Measurements from ENCODE around the gene ZC3H18. TPM values are rescaled to one million over a fixed set of nuclear protein-coding genes. Genes with fewer than 3 reads are reported as not detected.

Gene ZC3H18
- total RNA-seq, 6 experiments from 2014 or later: 8.7 to 22.8 (median 16.4) TPM

DNA sequence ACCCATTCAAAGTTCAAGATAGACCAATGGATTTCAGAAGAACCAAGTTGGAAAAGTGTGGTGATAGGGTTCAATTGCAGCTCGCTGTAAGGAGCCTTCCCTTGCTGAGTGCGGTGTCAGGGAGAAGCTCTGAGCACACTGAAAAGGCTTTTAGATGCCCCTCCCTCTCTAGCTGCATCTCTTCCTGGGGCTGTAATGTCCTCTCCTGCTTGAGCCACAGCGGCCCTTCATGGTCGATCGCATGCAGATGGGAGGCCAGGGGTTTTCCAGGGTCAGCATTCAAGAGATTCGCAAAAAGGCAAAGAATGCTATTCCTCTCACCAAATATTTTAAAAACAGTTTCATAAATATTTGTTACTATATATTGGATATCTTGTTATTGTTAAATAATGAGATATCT, 23.7 kb downstream of the ZC3H18 start:
- Histone ChIP-seq H3K36me3 (peaks cover 0 to 18% (median 4%) of the 10 kb centered on the region in 4 donors), H3K4me3 (no peak overlapping the region), H3K27me3 (no peaks in the 10 kb centered on the region), H3K4me1 (peaks cover 0 to 11% (median 5%) of the 10 kb centered on the region in 4 donors), H3K9me3 (no peaks in the 10 kb centered on the region), H3K27ac (no peak overlapping the region)
- DNase-seq (no peak), ATAC-seq (no peak)
- WGBS (ENCODE audit: insufficient coverage, low coverage, low lambda C conversion rate, missing lambda C conversion rate): 86% methylated on average over 4 of the region's 6 CpGs
- no peak for TF ChIP-seq POLR2A (IDR thresholded peaks at IDR 0.05)
- TF ChIP-seq, protein P1, sequence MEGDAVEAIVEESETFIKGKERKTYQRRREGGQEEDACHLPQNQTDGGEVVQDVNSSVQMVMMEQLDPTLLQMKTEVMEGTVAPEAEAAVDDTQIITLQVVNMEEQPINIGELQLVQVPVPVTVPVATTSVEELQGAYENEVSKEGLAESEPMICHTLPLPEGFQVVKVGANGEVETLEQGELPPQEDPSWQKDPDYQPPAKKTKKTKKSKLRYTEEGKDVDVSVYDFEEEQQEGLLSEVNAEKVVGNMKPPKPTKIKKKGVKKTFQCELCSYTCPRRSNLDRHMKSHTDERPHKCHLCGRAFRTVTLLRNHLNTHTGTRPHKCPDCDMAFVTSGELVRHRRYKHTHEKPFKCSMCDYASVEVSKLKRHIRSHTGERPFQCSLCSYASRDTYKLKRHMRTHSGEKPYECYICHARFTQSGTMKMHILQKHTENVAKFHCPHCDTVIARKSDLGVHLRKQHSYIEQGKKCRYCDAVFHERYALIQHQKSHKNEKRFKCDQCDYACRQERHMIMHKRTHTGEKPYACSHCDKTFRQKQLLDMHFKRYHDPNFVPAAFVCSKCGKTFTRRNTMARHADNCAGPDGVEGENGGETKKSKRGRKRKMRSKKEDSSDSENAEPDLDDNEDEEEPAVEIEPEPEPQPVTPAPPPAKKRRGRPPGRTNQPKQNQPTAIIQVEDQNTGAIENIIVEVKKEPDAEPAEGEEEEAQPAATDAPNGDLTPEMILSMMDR (IDR thresholded peaks at IDR 0.05): no peak
- intact Hi-C loops (cut with DNase I): no loop called here

DNA sequence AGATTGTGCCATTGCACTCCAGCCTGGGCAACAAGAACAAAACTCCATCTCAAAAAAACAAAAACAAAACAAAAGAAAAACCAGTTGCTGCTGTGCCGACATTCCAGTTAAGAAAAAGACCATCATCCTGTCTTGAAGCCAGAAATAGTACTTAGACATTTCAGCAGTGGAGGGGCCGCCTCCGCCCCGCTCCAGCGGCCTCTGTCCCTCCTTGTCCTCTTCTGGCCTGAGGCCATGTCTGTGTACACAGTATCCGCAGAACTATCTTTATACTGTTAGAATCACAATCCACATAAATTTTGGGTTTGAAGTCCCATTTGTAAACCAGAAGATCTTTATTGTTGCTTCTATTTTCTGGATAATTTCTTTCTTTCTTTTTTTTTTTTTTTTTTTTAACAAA, 24.9 kb downstream of the ZC3H18 start:
- intact Hi-C loops (cut with DNase I): no loop called here
- Histone ChIP-seq H3K36me3 (peaks cover 0 to 14% (median 0%) of the 10 kb centered on the region in 4 donors), H3K4me3 (no peak overlapping the region), H3K4me1 (peaks cover 0 to 18% (median 6%) of the 10 kb centered on the region in 4 donors), H3K9me3 (no peaks in the 10 kb centered on the region), H3K27me3 (no peaks in the 10 kb centered on the region), H3K27ac (no peak overlapping the region)
- DNase-seq (no peak), ATAC-seq (peak in 2 of 4 donors; percentile 25 to 26)
- 58% methylated on average over 6 of the region's 6 CpGs for WGBS (ENCODE audit: insufficient coverage, low coverage, low lambda C conversion rate, missing lambda C conversion rate)
- no peak for TF ChIP-seq POLR2A (IDR thresholded peaks at IDR 0.05)
- TF ChIP-seq, protein P1 (IDR thresholded peaks at IDR 0.05): no peak

DNA sequence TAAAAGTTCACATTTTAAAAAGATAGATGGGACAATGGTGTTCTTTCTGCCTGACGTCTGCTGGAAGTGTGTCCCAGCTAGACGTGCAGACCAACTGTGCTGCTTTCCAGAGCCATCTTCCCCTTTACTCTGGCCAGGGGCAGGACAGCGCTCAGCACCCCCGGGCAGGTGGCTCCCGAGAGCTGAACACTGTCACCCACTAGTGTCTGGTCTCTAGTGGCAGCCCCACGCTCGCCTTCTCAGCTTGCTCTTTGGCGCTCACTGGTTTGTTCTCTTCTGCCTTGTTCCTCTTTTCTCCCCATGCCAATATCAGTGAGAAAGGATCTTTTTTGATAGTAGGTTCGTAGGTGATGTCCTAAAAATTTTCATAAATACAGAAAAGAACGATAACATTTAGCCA, 25.7 kb downstream of the ZC3H18 start:
- peaks cover 0 to 12% (median under 1%) of the 10 kb centered on the region in 4 donors for H3K36me3 ChIP-seq
- no peak for ATAC-seq
- H3K27ac ChIP-seq: no peak overlapping the region
- TF ChIP-seq, protein P1 (IDR thresholded peaks at IDR 0.05): no peak
- no peak for TF ChIP-seq POLR2A (IDR thresholded peaks at IDR 0.05)
- DNase-seq: no peak
- peaks cover 0 to 20% (median 6%) of the 10 kb centered on the region in 4 donors for H3K4me1 ChIP-seq
- no peaks in the 10 kb centered on the region for H3K9me3 ChIP-seq
- WGBS (ENCODE audit: insufficient coverage, low coverage, low lambda C conversion rate, missing lambda C conversion rate): 69% methylated on average over 3 of the region's 10 CpGs
- H3K4me3 ChIP-seq: no peak overlapping the region
- no peaks in the 10 kb centered on the region for H3K27me3 ChIP-seq
- intact Hi-C loops (cut with DNase I): no loop called here

DNA sequence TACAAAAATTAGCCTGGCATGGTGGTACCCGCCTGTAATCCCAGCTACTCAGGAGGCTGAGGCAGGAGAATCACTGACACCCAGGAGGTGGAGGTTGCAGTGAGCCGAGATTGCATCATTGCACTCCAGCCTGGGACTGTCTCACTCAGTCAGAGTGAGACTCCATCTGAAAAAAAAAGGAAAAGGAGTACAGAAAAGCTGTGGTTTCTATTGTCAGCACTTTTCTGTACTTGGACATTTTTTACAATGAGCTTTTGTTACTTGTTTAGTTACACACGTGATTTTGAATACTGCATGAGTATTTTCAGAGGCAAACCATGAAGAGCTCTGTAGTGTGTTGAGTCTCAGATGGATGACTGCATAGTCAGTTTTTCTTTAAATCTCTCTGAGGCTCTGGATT, 26.3 kb downstream of the ZC3H18 start:
- Histone ChIP-seq H3K4me3 (no peak overlapping the region), H3K27ac (no peak overlapping the region), H3K9me3 (no peaks in the 10 kb centered on the region), H3K36me3 (peaks cover 0 to 12% (median under 1%) of the 10 kb centered on the region in 4 donors), H3K4me1 (peaks cover 0 to 24% (median 9%) of the 10 kb centered on the region in 4 donors), H3K27me3 (no peaks in the 10 kb centered on the region)
- no peak for DNase-seq
- intact Hi-C loops (cut with DNase I): no loop called here
- ATAC-seq: peak in 1 of 4 donors; percentile 22
- no peak for TF ChIP-seq POLR2A (IDR thresholded peaks at IDR 0.05)
- TF ChIP-seq, protein P1 (IDR thresholded peaks at IDR 0.05): no peak
- 71% methylated on average over 3 of the region's 3 CpGs for WGBS (ENCODE audit: insufficient coverage, low coverage, low lambda C conversion rate, missing lambda C conversion rate)

Data from right lobe of liver (tissue), 6 donors.